HG02678 (cell line): ENCODE measurements around the gene HGF.

ENCODE experiments used
- ATAC-seq: cut with Tn5 transposase; IDR thresholded peaks from one replicate; pipeline ENCODE4 v1.9.1; 2021; ENCODE audit warnings: mild to moderate bottlenecking, moderate library complexity; ENCODE audit not compliant: unreplicated experiment

Gene HGF

GRCh38 chr7:81687062-81687461 lies 82.8 kb downstream of the HGF start:
- ATAC-seq, result no peak

GRCh38 chr7:81685270-81685868 lies 84.5 kb downstream of the HGF start:
- no peak for ATAC-seq

GRCh38 chr7:81684514-81685269 lies 85.2 kb downstream of the HGF start:
- ATAC-seq, result peak; percentile 58

- no peak for ATAC-seq
These were observed 85.8 kb downstream of the HGF start for GRCh38 chr7:81684033-81684432.

- no peak for ATAC-seq
These were observed 87.0 kb downstream of the HGF start for GRCh38 chr7:81682873-81683272.

GRCh38 chr7:81680120-81680519 lies 89.7 kb downstream of the HGF start:
- no peak for ATAC-seq

GRCh38 chr7:81676813-81677212 lies 93.0 kb downstream of the HGF start:
- no peak for ATAC-seq

GRCh38 chr7:81676105-81676811 lies 93.6 kb downstream of the HGF start:
- ATAC-seq, result no peak

GRCh38 chr7:81674431-81674830 lies 95.4 kb downstream of the HGF start:
- no peak for ATAC-seq

GRCh38 chr7:81672872-81673271 lies 97.0 kb downstream of the HGF start:
- ATAC-seq, result no peak

GRCh38 chr7:81669476-81670105 lies 100.3 kb downstream of the HGF start:
- no peak for ATAC-seq

GRCh38 chr7:81666209-81666608 lies 103.6 kb downstream of the HGF start:
- ATAC-seq, result no peak

- ATAC-seq, result no peak
These were observed 104.6 kb downstream of the HGF start for GRCh38 chr7:81665236-81665635.

- no peak for ATAC-seq
These were observed 105.5 kb downstream of the HGF start for GRCh38 chr7:81664304-81664703.

GRCh38 chr7:81662531-81662930 lies 107.3 kb downstream of the HGF start:
- no peak for ATAC-seq

GRCh38 chr7:81659697-81660395 lies 110.0 kb downstream of the HGF start:
- ATAC-seq, result no peak

- ATAC-seq, result no peak
These were observed 112.3 kb downstream of the HGF start for GRCh38 chr7:81657551-81657950.

GRCh38 chr7:81655271-81655670 lies 114.6 kb downstream of the HGF start:
- no peak for ATAC-seq

- no peak for ATAC-seq
These were observed 117.6 kb downstream of the HGF start for GRCh38 chr7:81652225-81652624.
